Inflammatory macrophage (primary cell): ENCODE measurements around the gene TOR4A.

Source experiments
- DNase-seq, 2 donors: peaks; one replicate each; pipeline ENCODE4 v3.0.0-alpha.2; 2020 to 2022

Gene TOR4A

GRCh38 chr9:137307255-137308056 is 29.9 kb downstream of the TOR4A start:
- peak; percentile 36 to 58 for DNase-seq

GRCh38 chr9:137308057-137308619 is 30.6 kb downstream of the TOR4A start:
- no peak for DNase-seq

- no peak for DNase-seq
Measured at GRCh38 chr9:137309368-137310188, 32.1 kb downstream of the TOR4A start.

GRCh38 chr9:137310189-137311052 is 32.9 kb downstream of the TOR4A start:
- DNase-seq, result no peak

GRCh38 chr9:137311171-137311985 is 33.9 kb downstream of the TOR4A start:
- DNase-seq, result no peak

GRCh38 chr9:137311986-137312851 is 34.7 kb downstream of the TOR4A start:
- no peak for DNase-seq

- DNase-seq, result no peak
Measured at GRCh38 chr9:137312852-137313325, 35.4 kb downstream of the TOR4A start.

- DNase-seq, result no peak
Measured at GRCh38 chr9:137313326-137313936, 35.9 kb downstream of the TOR4A start.

- DNase-seq, result no peak
Measured at GRCh38 chr9:137313956-137314560, 36.5 kb downstream of the TOR4A start.

- DNase-seq, result no peak
Measured at GRCh38 chr9:137314561-137315560, 37.3 kb downstream of the TOR4A start.

- no peak for DNase-seq
Measured at GRCh38 chr9:137315581-137316011, 38.1 kb downstream of the TOR4A start.

- peak in 1 of 2 donors; percentile 19 for DNase-seq
Measured at GRCh38 chr9:137316012-137316981, 38.8 kb downstream of the TOR4A start.

- DNase-seq, result no peak
Measured at GRCh38 chr9:137317021-137317717, 39.6 kb downstream of the TOR4A start.

GRCh38 chr9:137317718-137318511 is 40.4 kb downstream of the TOR4A start:
- DNase-seq, result no peak

- DNase-seq, result no peak
Measured at GRCh38 chr9:137318602-137319001, 41.1 kb downstream of the TOR4A start.
